GM12801 (cell line): ENCODE data around the gene CADPS.

Experiments
- CTCF ChIP-seq: IDR thresholded peaks from one replicate; pipeline ENCODE4 v1.5.1; 2011; ENCODE audit warnings: control low read depth; ENCODE audit not compliant: insufficient read length; ENCODE audit errors: extremely low read depth

CADPS gene

GRCh38 chr3:62837145-62837787 is 38.0 kb downstream of the CADPS start:
- no peak for TF ChIP-seq CTCF

- no peak for TF ChIP-seq CTCF
These were observed 39.5 kb downstream of the CADPS start for GRCh38 chr3:62835554-62836236.

GRCh38 chr3:62833538-62833937 is 41.7 kb downstream of the CADPS start:
- TF ChIP-seq CTCF, result no peak

- TF ChIP-seq CTCF, result no peak
These were observed 42.7 kb downstream of the CADPS start for GRCh38 chr3:62832553-62832952.

- TF ChIP-seq CTCF, result no peak
These were observed 44.4 kb downstream of the CADPS start for GRCh38 chr3:62830727-62831322.

GRCh38 chr3:62827550-62827949 is 47.7 kb downstream of the CADPS start:
- no peak for TF ChIP-seq CTCF

GRCh38 chr3:62824965-62825592 is 50.1 kb downstream of the CADPS start:
- TF ChIP-seq CTCF, result no peak
